SK-N-DZ (cell line): Measurements from ENCODE around the gene OR8I2. TPM values are rescaled to one million over a fixed set of nuclear protein-coding genes. Genes with fewer than 3 reads are reported as not detected.
"Not testable (repeated sequence)": the region's sequence is repeated elsewhere in the genome, so short reads cannot be mapped to it uniquely, and the experiment has no call there.

Source experiments
- DNase-seq: peaks from one replicate; pipeline ENCODE4 v3.0.0-alpha.2; 2015; ENCODE audit warnings: low spot score
- polyA plus RNA-seq, 2 experiments: library from polyadenylated mRNA; depleted of rRNA; stranded (reverse); fragments of >200 nt; gene quantifications; 2 replicates each; pipeline ENCODE4 v1.2.3, GENCODE V29; 2014
- small RNA-seq, 2 experiments: library from RNA; depleted of rRNA; stranded (forward); fragments of <200 nt; gene quantifications; one replicate each; pipeline ENCODE3, GENCODE V24; 2014

The OR8I2 gene
- not detected in 2 replicates for polyA plus RNA-seq (2014; cell fraction: cytosol; rRNA removed)
- not detected in 2 replicates for polyA plus RNA-seq (2014; cell fraction: nucleus; rRNA removed)

- no peak for DNase-seq
Measured at GRCh38 chr11:56093008-56093407, at the start of gene OR8I2. TSS of gene OR8I2 (plus strand) at chr11:56093308. CDS start at chr11:56093308, 0 bp downstream.

DNA sequence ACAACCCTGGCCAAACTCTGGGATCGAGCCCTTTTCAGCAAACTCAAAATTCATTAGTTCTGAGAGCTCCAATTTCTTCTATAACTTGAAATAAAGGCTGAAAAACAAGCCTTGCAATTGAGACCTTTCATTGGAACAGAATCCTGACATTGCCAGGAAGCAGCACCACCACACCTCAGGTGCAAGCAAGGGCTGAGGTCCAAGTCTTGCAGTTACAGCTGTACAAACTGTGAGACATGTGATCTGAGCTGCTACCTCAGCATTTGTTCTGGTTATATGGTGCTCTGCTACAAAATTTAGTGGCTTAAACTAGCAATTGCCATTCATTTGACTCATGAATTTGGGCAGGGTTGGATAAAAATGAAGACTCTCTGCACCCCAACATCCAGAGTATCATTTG, 47.6 kb upstream of the OR8I2 start:
- no peak for DNase-seq

- no peak for DNase-seq
Measured at GRCh38 chr11:56048480-56048879, 44.6 kb upstream of the OR8I2 start.

DNA sequence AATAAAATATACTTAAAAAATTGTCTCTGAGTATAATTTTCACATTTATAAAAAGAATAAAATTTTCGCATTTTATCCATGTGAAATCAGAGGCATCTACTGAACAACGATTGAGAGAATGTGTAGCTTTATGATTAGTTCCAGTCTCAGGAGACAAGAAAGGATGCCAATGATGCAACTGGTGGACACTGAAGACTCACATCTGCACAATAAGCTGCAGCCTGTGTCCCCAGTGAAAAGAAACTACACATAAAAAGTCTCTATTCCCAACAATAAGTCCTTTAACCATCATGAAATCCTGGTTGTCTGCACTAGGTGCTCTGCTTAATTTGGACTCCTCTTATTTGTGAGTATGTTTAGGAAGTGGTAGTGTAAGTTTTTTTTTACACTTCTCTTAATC, 43.6 kb upstream of the OR8I2 start:
- no peak for DNase-seq

- DNase-seq: not testable (repeated sequence)
Measured at GRCh38 chr11:56056366-56056765, 36.7 kb upstream of the OR8I2 start.

DNA sequence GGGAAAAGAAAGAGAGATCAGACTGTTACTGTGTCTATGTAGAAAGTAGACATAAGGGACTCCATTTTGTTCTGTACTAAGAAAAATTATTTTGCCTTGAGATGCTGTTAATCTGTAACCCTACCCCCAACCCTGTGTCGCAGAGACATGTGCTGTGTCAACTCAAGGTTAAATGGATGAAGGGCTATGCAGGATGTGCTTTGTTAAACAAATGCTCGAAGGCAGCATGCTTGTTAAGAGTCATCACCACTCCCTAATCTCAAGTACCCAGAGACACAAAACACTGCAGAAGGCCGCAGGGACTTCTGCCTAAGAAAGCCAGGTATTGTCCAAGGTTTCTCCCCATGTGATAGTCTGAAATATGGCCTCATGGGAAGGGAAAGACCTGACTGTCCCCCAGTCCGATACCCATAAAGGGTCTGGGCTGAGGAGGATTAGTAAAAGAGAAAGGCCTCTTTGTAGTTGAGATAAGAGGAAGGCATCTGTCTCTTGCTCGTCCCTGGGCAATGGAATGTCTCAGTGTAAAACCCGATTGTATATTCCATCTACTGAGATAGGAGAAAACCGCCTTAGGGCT, 35.4 kb upstream of the OR8I2 start:
- not testable (repeated sequence) for DNase-seq

DNA sequence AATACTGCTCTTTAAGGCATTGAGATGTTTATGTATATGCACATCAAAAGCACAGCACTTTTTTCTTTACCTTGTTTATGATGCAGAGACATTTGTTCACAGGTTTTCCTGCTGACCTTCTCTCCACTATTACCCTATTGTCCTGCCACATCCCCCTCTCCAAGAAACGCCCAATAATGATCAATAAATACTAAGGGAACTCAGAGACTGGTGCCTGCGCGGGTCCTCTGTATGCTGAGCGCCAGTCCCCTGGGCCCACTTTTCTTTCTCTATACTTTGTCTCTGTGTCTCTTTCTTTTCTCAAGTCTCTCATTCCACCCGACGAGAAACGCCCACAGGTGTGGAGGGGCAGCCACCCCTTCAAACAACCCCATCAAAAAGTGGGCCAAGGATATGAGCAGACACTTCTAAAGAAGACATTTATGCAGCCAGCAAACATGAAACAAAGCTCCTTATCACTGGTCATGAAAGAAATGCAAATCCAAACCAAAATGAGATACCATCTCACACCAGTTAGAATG, 34.8 kb upstream of the OR8I2 start:
- DNase-seq: not testable (repeated sequence)

DNA sequence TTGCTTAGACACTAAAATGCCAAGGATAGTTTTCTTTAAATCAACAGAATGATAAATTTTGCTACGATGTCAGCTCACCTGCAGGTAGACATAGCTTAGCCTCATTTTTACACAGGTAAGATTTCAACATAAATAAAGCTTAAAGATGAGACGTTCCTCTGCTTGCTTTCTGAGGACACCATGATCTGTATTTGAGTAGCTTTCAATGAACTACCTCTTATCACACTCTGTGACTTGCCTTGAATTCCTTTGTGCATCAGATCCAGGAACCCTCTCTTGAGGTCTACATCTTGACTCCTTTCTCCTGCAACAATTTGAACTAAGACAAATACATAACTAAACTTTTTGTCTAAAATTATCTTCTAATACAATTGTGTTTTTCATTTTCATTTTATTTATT, 26.1 kb upstream of the OR8I2 start:
- no peak for DNase-seq

DNA sequence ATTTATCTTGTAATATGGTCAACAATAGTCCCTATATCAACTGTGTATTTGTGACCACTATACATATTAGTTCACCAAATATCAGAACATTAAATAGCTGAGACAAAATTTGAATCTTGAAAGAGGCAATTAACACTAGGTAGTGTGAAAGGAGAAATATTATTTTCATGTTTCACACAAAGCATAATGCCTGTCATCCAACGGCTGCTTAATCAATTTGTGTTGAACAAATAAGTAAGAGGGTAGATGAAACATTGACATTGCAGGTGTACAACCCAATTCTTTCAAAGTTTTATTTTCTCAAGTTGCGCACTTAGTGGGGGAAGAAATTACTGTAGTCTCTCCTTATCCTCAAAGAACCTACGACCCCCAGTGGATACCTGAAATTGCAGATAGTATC, 3.4 kb upstream of the OR8I2 start:
- no peak for DNase-seq

DNA sequence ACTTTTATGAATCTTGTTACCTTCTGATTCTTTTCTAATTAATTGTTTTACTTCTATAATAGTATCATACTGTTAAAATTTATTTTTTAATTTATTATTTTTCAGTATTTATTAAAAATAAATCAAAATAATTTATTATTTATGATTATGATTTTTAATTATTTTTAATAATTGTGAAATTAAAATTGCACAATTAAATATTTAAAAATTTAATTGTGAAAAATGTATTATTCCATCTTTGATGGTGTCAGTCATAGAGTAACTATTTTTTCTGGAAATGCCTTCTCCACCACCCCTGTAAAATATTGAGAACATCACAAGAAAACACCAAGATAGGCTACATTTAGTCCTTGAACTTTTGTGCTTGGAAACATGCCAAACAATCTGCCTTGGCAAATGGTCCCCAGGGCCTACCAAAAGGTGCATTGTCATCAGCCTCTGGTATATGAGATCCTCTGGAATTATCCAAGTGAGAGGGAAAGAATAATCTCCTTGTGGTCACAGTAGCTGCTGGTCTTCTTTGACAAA, 10.2 kb downstream of the OR8I2 start, which contains the start of gene OR8H2:
TSS of gene OR8H2 (plus strand) at position 478 of the 528 bp plus-strand sequence. CDS start 1,356 bp downstream, outside the sequence.
- no peak for DNase-seq

DNA sequence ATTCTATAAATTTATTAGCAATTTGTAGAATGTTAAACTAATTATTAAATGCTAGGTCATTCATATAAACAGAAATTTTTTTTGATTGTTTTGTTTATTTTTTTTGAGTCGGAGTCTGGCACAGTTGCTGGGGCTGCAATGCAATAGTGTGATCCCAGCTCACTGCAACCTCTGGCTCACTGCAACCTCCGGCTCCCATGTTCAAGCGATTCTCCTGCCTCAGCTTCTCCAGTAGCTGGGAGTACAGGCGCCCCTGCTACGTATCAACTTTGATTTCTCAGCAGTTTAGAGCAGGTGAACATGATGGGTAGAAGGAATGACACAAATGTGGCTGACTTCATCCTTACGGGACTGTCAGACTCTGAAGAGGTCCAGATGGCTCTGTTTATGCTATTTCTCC, 29.0 kb downstream of the OR8I2 start, which contains the start of gene OR8H3:
TSS of gene OR8H3 (plus strand) at position 301 of the 400 bp plus-strand sequence. CDS start at position 301, 0 bp downstream.
- no peak for DNase-seq

GRCh38 chr11:56140151-56140661, 47.1 kb downstream of the OR8I2 start, which contains the start of gene OR8J3:
TSS of gene OR8J3 (minus strand) at chr11:56140201. CDS start at chr11:56137718, 2,483 bp downstream.
- DNase-seq: no peak

DNA sequence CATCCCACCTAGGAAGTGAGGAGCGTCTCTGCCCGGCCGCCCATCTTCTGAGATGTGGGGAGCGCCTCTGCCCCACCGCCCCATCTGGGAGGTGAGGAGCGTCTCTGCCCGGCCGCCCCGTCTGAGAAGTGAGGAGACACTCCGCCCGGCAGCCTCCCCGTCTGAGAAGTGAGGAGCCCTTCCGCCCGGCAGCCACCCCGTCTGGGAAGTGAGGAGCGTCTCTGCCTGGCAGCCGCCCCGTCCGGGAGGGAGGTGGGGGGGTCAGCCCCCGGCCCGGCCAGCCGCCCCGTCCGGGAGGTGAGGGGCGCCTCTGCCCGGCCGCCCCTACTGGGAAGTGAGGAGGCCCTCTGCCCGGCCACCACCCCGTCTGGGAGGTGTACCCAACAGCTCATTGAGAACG, 50.6 kb downstream of the OR8I2 start:
- not testable (repeated sequence) for DNase-seq

Small RNAs within 50 kb of the gene (small RNA-seq; reads per million reads assigned to genes)
- gene OR8I4P: 0 reads per million in 2 experiments
